Activated naive CD4-positive, alpha-beta T cell treated with anti-CD3 and anti-CD28 coated beads, Interleukin-2, amount 50 U/mL, for 16 hours (primary cell): ENCODE results near the gene SCART1.
"Not testable (repeated sequence)": the region's sequence is repeated elsewhere in the genome, so short reads cannot be mapped to it uniquely, and the experiment has no call there.

Experiments used
- DNase-seq: peaks from one replicate; pipeline ENCODE4 v3.0.0-alpha.2; 2020

SCART1 gene

DNA sequence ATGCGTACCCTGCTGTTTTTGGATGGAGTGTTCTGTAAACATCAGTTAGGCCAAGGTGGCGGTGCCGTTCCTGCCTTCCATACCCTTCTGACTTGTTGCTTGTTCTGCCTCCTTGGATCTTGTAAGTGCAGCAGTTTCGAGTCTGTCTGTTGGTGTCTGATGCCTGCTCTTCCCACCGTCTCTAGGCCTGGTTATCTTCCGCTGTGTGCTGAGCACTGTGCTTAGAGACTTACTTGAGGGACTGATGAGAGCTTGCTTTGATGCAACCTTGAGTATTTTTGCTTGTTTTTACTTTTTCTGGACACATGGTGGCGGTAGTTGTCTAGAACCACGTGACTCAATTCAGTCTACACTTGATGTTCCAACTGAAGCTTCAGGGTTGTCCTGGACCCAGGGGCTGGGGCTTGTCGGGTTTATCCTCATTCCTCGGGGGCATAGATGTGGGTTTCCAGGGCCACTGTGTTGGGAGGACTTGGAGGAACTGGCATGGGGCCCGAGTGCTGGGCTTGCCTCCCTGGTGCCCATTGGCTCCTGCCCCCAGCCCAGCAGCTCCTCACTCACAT lies 15.0 kb upstream of the SCART1 start:
- no peak for DNase-seq

- DNase-seq: no peak
Measured at GRCh38 chr10:133439517-133440461, 14.0 kb upstream of the SCART1 start.

DNA sequence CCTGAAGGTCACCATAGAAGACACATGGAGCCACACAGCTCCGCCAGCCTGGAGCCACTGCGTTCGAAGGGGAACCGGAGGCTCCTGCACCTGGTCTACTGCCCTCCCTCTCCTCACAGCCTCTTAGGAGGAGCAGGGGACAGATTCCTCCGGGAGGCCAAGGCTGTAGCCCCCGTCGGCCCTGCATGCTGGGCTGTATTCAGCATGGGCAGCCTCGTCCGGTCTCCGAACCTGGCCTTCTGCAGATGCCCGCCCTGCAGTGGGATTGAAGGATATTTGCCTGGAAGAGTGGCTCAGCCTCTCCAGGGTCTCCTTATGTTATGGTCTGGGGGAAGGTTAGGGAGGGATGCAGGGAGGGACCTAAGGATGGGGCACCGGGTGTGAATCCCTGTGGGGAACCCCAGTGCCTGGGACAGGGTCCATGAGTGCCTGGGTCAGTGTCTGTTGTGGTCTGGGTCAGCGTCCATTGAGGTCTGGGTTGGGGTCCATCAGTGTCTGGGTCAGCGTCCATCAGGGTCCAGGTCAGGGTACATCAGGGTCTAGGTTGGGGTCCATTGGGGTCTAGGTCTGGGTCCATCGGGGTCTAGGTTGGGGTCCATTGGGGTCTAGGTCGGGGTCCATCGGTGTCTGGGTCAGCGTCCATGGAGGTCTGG lies 13.0 kb upstream of the SCART1 start:
- DNase-seq: no peak

- DNase-seq: not testable (repeated sequence)
Measured at GRCh38 chr10:133441356-133441755, 12.4 kb upstream of the SCART1 start.

DNA sequence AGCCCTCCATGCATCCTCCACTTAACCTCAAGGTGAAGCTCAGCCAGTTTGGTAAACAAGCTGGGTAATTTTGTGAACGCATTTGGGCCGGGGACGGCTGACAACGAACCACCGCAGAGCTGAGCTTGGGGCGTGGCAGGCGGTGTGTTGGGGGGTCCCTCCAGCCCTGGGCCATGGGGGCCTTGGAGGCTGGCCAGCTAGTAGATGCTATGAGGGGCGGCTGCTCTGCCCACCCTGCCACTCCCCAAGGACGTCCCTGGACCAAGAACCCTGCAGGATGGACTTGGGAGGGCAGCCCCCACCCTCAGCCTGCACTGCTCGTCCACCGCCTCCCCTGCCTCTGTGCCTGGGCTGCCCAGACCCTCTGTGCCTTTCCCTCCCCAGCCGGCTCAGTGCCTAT lies 12.0 kb upstream of the SCART1 start:
- DNase-seq: no peak

- DNase-seq: no peak
Measured at GRCh38 chr10:133442191-133442966, 11.4 kb upstream of the SCART1 start.

DNA sequence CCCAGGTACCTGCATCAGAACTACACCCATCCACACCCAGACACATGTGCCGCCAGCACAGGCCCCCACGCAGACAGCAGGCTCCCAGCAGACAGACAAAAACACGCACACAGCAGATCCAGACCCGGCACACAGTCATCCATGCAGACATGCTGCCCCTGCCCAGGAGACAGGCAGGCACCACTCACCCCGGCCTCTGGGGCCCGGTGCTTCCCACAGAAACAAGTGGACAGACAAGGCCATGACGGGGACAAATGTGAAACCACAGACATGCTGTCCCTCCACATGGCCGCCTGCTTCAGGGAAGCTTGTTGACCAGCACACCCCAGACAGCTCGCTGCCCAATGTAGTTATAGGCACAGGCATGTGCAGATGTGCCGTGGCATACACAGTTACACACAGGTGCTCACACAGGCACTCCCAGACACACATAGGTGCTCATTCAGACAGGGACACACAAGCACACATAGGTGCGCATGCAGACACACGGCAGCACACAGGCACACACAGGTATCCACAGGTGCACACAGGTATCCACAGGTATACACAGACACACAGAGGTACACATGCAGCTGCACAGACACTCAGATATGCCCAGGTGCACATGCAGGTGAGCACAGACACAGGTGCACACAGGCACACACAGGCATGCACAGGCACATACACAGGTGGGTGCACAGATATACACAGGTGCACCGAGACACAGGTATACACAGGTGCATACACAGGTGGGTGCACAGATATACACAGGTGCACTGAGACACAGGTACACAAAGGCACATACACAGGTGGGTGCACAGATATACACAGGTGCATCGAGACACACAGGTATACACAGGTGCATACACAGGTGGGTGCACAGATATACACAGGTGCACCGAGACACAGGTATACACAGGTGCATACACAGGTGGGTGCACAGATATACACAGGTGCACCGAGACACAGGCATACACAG lies 10.5 kb upstream of the SCART1 start:
- no peak for DNase-seq

DNA sequence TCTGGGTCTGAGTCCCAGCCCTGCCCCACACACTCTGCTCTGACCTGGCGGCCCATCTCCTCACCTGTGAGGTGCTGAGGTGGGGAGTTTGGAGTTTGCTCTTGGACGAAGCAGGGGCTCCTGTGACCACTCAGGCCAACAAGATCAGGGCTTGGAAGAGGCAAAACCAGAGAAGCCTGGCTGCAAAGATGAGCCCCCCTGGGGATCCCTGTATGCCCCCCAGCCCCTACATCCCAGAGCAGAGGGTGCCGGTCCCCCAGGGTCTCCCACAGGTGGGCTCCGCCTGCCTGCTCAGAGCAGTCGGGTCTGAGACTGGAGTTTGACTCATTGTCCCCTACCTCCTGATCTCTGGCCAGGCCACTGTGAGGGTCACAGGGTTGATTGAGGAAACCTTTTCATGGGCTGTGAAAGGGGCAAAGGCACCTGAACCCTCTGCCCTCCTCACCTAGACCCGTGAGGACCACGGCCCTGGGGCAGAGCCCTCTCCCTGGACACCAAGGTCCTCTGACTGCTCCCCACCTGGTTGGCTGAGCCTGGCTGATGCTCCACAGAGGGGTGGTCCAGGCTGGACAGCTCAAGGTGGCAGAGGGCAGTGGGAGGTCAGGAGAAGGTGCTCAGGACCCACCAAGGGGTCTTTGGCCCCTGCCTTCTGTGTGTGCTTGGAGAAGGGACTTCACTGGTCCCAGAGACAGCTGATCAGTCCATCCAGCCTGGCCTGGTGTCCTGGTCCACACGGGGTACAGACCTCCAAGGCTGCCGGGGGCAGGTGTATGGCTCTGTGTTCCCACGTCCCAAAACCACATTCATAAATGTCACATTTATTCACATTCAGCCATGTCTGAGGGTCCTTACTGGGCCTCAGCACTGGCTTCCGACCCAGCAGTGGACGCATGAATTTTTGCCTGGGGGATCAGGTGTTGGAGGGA lies 9.1 kb upstream of the SCART1 start:
- no peak for DNase-seq

DNA sequence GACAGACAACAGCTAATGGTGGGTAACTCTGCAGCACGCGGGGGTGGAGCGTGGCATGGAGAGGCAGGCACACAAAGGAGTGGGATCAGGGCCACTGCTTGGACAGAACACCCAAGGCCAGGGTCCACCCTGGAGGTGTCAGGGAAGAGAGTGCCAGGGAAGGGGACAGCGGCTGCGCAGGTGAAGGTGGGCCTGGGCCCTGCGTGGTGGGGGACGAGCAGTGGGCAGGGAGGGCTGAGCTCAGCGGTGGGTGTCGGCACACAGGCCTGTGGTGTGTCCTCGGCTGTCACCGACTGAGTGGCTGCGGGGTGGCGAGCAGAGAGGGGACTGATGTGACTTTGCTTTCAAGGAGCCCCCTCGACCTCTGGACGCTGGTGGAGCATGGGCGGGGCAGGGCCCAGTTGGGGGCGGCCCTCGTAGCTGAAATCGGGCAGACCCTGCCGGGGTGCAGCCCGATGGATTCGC lies 8.4 kb upstream of the SCART1 start:
- no peak for DNase-seq

DNA sequence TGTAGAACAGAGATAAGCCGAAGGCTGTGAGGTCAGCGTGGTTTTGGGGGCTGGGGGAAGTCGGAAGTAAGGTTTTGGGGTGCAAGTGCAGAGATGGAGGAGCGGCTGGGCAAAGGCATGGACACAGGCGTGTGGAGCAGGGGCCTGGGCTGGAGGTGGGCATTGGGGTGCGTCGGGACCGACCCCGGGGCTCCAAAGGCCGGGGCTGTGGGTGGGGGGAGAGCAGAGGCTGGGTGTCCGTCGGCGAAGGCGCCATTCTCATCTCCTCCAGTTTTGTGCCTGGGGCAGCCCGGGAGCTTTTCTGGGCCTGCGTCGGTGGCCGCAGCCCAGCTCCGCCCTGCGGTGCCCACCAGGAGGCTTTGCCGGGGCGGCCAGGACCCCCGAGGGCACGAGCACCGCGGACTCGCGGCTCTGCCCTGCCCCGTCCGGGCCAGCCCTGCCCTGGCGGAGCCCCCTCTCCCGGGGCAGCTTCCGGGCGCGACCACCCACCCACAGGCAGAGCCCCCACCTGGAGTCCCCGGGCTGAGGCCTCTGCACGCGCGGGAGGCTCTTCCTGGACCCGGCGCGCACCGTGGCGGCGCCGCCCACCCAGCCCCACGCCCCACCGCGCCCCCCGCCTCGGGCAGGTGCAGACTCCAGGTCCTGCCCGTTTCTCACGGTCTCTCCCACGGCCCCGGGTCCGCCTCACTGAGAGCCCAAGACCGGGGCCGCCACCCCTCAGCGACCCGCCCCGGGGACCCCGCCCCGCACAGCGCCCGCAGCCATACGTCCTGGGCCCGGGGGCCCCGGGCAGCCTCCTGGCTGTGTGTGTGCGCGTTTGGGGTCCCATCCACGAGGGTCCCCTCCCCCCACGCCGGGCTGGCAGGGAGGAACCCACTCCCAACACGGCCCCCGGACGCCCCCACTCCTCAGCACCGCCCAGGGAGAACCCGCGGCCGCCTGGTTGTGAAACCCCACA lies 7.7 kb upstream of the SCART1 start:
- no peak for DNase-seq

GRCh38 chr10:133446979-133447378 lies 6.8 kb upstream of the SCART1 start:
- DNase-seq: no peak

- DNase-seq: no peak
Measured at GRCh38 chr10:133448120-133448519, 5.6 kb upstream of the SCART1 start.

GRCh38 chr10:133451346-133451745 lies 2.4 kb upstream of the SCART1 start:
- no peak for DNase-seq

- DNase-seq: no peak
Measured at GRCh38 chr10:133452453-133452852, 1.3 kb upstream of the SCART1 start.

- DNase-seq: no peak
Measured at GRCh38 chr10:133454204-133454893, 604 bp downstream of the SCART1 start.

DNA sequence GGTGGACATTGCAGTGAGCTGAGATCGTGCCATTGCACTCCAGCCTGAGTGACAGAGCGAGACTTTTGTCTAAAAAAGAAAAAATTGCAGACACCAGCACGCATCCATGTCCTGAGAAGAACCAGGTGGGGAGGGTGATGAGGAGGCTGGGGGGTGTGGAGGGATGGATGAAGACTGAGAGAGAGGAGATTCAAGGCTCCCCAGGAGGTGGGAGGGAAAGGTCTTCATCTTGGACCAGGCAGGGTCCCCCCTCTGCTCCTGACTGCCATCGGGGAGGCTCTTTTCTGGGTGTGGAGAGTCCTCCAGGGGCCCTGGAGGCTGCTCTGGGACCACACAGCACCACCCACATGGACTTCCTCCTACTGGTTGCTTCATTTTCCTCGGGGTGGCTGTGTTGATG lies 1.5 kb downstream of the SCART1 start:
- no peak for DNase-seq

DNA sequence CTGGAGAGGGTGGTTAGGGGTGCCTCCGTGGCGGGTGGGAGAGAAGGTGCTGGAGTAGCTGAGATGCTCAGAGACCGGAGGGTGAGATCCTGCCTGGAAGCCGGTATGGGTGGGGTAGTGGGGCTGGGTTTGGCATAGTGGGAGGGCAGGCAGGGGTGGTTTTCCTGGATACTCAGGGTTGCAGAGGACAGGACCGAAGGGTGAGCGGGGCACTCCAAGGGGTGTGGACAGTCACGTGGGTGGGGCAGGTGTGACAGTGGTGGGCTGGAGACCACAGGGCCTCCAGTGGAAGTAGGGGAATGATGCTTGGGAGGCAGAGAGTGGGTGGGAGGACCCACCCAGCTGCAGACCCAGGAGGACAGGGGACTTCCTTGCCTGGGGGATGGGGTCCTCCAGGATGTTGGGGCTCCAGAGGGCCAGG lies 1.9 kb downstream of the SCART1 start:
- no peak for DNase-seq

GRCh38 chr10:133456041-133456951 lies 2.6 kb downstream of the SCART1 start:
- no peak for DNase-seq
